Measurements from ENCODE around the gene SH3GL1. TPM values are rescaled to one million over a fixed set of nuclear protein-coding genes. Genes with fewer than 3 reads are reported as not detected.

Gene SH3GL1
- total and polyA plus RNA-seq, 2 donors: 15.4 to 40.6 TPM

- Histone ChIP-seq H3K27ac (ENCODE audit: low read depth in 1 of 2, low read length in 1 of 2) (no peak overlapping the region), H3K4me3 (ENCODE audit: low read length in 2 of 2) (no peak overlapping the region), H3K4me1 (ENCODE audit: control insufficient read depth in 2 of 2, insufficient read depth in 2 of 2, low read length in 2 of 2) (no peaks in the 10 kb centered on the region), H3K9me3 (ENCODE audit: control insufficient read depth in 2 of 2, insufficient read depth in 1 of 2, low read length in 1 of 2) (no peaks in the 10 kb centered on the region), H3K36me3 (ENCODE audit: control insufficient read depth in 2 of 2, insufficient read depth in 2 of 2, low read length in 1 of 2) (peaks cover 49 to 74% of the 10 kb centered on the region in 2 donors), H3K27me3 (ENCODE audit: control insufficient read depth in 2 of 2, insufficient read depth in 1 of 2, low read length in 1 of 2) (no peaks in the 10 kb centered on the region)
- 98% methylated on average over 6 of the region's 6 CpGs for WGBS
- no peak for DNase-seq (ENCODE audit: low read depth in 6 of 9, low spot score in 9 of 9)
Measured at GRCh38 chr19:4425537-4425936, 25.2 kb upstream of the SH3GL1 start.

GRCh38 chr19:4423416-4424126 lies 23.2 kb upstream of the SH3GL1 start:
- no peak for DNase-seq (ENCODE audit: low read depth in 6 of 9, low spot score in 9 of 9)
- Histone ChIP-seq H3K4me3 (ENCODE audit: low read length in 2 of 2) (no peak overlapping the region), H3K27ac (ENCODE audit: low read depth in 1 of 2, low read length in 1 of 2) (no peak overlapping the region), H3K36me3 (ENCODE audit: control insufficient read depth in 2 of 2, insufficient read depth in 2 of 2, low read length in 1 of 2) (peaks cover 39 to 70% of the 10 kb centered on the region in 2 donors), H3K27me3 (ENCODE audit: control insufficient read depth in 2 of 2, insufficient read depth in 1 of 2, low read length in 1 of 2) (no peaks in the 10 kb centered on the region), H3K4me1 (ENCODE audit: control insufficient read depth in 2 of 2, insufficient read depth in 2 of 2, low read length in 2 of 2) (no peaks in the 10 kb centered on the region), H3K9me3 (ENCODE audit: control insufficient read depth in 2 of 2, insufficient read depth in 1 of 2, low read length in 1 of 2) (no peaks in the 10 kb centered on the region)
- WGBS: 92% methylated on average over 16 of the region's 16 CpGs

- Histone ChIP-seq H3K4me3 (ENCODE audit: low read length in 2 of 2) (no peak overlapping the region), H3K36me3 (ENCODE audit: control insufficient read depth in 2 of 2, insufficient read depth in 2 of 2, low read length in 1 of 2) (peaks cover 38 to 68% of the 10 kb centered on the region in 2 donors), H3K9me3 (ENCODE audit: control insufficient read depth in 2 of 2, insufficient read depth in 1 of 2, low read length in 1 of 2) (no peaks in the 10 kb centered on the region), H3K27me3 (ENCODE audit: control insufficient read depth in 2 of 2, insufficient read depth in 1 of 2, low read length in 1 of 2) (no peaks in the 10 kb centered on the region), H3K27ac (ENCODE audit: low read depth in 1 of 2, low read length in 1 of 2) (no peak overlapping the region), H3K4me1 (ENCODE audit: control insufficient read depth in 2 of 2, insufficient read depth in 2 of 2, low read length in 2 of 2) (no peaks in the 10 kb centered on the region)
- DNase-seq (ENCODE audit: low read depth in 6 of 9, low spot score in 9 of 9): no peak
- 98% methylated on average over 9 of the region's 9 CpGs for WGBS
Measured at GRCh38 chr19:4416268-4416667, 15.9 kb upstream of the SH3GL1 start.

GRCh38 chr19:4415352-4415751 lies 15.0 kb upstream of the SH3GL1 start:
- H3K36me3 ChIP-seq (ENCODE audit: control insufficient read depth in 2 of 2, insufficient read depth in 2 of 2, low read length in 1 of 2): peaks cover 36 to 65% of the 10 kb centered on the region in 2 donors
- no peak for DNase-seq (ENCODE audit: low read depth in 6 of 9, low spot score in 9 of 9)
- H3K27ac ChIP-seq (ENCODE audit: low read depth in 1 of 2, low read length in 1 of 2): no peak overlapping the region
- WGBS: 91% methylated on average over 10 of the region's 10 CpGs
- no peaks in the 10 kb centered on the region for H3K27me3 ChIP-seq (ENCODE audit: control insufficient read depth in 2 of 2, insufficient read depth in 1 of 2, low read length in 1 of 2)
- no peak overlapping the region for H3K4me3 ChIP-seq (ENCODE audit: low read length in 2 of 2)
- H3K4me1 ChIP-seq (ENCODE audit: control insufficient read depth in 2 of 2, insufficient read depth in 2 of 2, low read length in 2 of 2): no peaks in the 10 kb centered on the region
- no peaks in the 10 kb centered on the region for H3K9me3 ChIP-seq (ENCODE audit: control insufficient read depth in 2 of 2, insufficient read depth in 1 of 2, low read length in 1 of 2)

GRCh38 chr19:4414800-4415321 lies 14.5 kb upstream of the SH3GL1 start:
- DNase-seq (ENCODE audit: low read depth in 6 of 9, low spot score in 9 of 9): no peak
- H3K36me3 ChIP-seq (ENCODE audit: control insufficient read depth in 2 of 2, insufficient read depth in 2 of 2, low read length in 1 of 2): peaks cover 35 to 67% of the 10 kb centered on the region in 2 donors
- H3K4me3 ChIP-seq (ENCODE audit: low read length in 2 of 2): no peak overlapping the region
- H3K4me1 ChIP-seq (ENCODE audit: control insufficient read depth in 2 of 2, insufficient read depth in 2 of 2, low read length in 2 of 2): no peaks in the 10 kb centered on the region
- WGBS: 93% methylated on average over 9 of the region's 9 CpGs
- H3K27me3 ChIP-seq (ENCODE audit: control insufficient read depth in 2 of 2, insufficient read depth in 1 of 2, low read length in 1 of 2): no peaks in the 10 kb centered on the region
- no peak overlapping the region for H3K27ac ChIP-seq (ENCODE audit: low read depth in 1 of 2, low read length in 1 of 2)
- H3K9me3 ChIP-seq (ENCODE audit: control insufficient read depth in 2 of 2, insufficient read depth in 1 of 2, low read length in 1 of 2): no peaks in the 10 kb centered on the region

GRCh38 chr19:4414144-4414799 lies 13.9 kb upstream of the SH3GL1 start:
- no peaks in the 10 kb centered on the region for H3K27me3 ChIP-seq (ENCODE audit: control insufficient read depth in 2 of 2, insufficient read depth in 1 of 2, low read length in 1 of 2)
- peaks cover 39 to 67% of the 10 kb centered on the region in 2 donors for H3K36me3 ChIP-seq (ENCODE audit: control insufficient read depth in 2 of 2, insufficient read depth in 2 of 2, low read length in 1 of 2)
- WGBS: 97% methylated on average over 7 of the region's 7 CpGs
- no peak overlapping the region for H3K4me3 ChIP-seq (ENCODE audit: low read length in 2 of 2)
- no peaks in the 10 kb centered on the region for H3K4me1 ChIP-seq (ENCODE audit: control insufficient read depth in 2 of 2, insufficient read depth in 2 of 2, low read length in 2 of 2)
- no peak for DNase-seq (ENCODE audit: low read depth in 6 of 9, low spot score in 9 of 9)
- H3K9me3 ChIP-seq (ENCODE audit: control insufficient read depth in 2 of 2, insufficient read depth in 1 of 2, low read length in 1 of 2): no peaks in the 10 kb centered on the region
- no peak overlapping the region for H3K27ac ChIP-seq (ENCODE audit: low read depth in 1 of 2, low read length in 1 of 2)

GRCh38 chr19:4413588-4413987 lies 13.2 kb upstream of the SH3GL1 start:
- no peaks in the 10 kb centered on the region for H3K9me3 ChIP-seq (ENCODE audit: control insufficient read depth in 2 of 2, insufficient read depth in 1 of 2, low read length in 1 of 2)
- no peak overlapping the region for H3K4me3 ChIP-seq (ENCODE audit: low read length in 2 of 2)
- no peaks in the 10 kb centered on the region for H3K27me3 ChIP-seq (ENCODE audit: control insufficient read depth in 2 of 2, insufficient read depth in 1 of 2, low read length in 1 of 2)
- peaks cover 41 to 70% of the 10 kb centered on the region in 2 donors for H3K36me3 ChIP-seq (ENCODE audit: control insufficient read depth in 2 of 2, insufficient read depth in 2 of 2, low read length in 1 of 2)
- no peaks in the 10 kb centered on the region for H3K4me1 ChIP-seq (ENCODE audit: control insufficient read depth in 2 of 2, insufficient read depth in 2 of 2, low read length in 2 of 2)
- H3K27ac ChIP-seq (ENCODE audit: low read depth in 1 of 2, low read length in 1 of 2): no peak overlapping the region
- 100% methylated on average over 3 of the region's 3 CpGs for WGBS
- no peak for DNase-seq (ENCODE audit: low read depth in 6 of 9, low spot score in 9 of 9)

- no peaks in the 10 kb centered on the region for H3K4me1 ChIP-seq (ENCODE audit: control insufficient read depth in 2 of 2, insufficient read depth in 2 of 2, low read length in 2 of 2)
- no peaks in the 10 kb centered on the region for H3K27me3 ChIP-seq (ENCODE audit: control insufficient read depth in 2 of 2, insufficient read depth in 1 of 2, low read length in 1 of 2)
- 98% methylated on average over 23 of the region's 23 CpGs for WGBS
- H3K4me3 ChIP-seq (ENCODE audit: low read length in 2 of 2): no peak overlapping the region
- no peaks in the 10 kb centered on the region for H3K9me3 ChIP-seq (ENCODE audit: control insufficient read depth in 2 of 2, insufficient read depth in 1 of 2, low read length in 1 of 2)
- H3K27ac ChIP-seq (ENCODE audit: low read depth in 1 of 2, low read length in 1 of 2): no peak overlapping the region
- H3K36me3 ChIP-seq (ENCODE audit: control insufficient read depth in 2 of 2, insufficient read depth in 2 of 2, low read length in 1 of 2): peaks cover 30 to 63% of the 10 kb centered on the region in 2 donors
- no peak for DNase-seq (ENCODE audit: low read depth in 6 of 9, low spot score in 9 of 9)
Measured at GRCh38 chr19:4409123-4409933, 9.0 kb upstream of the SH3GL1 start.

- WGBS: 96% methylated on average over 7 of the region's 7 CpGs
- Histone ChIP-seq H3K27ac (ENCODE audit: low read depth in 1 of 2, low read length in 1 of 2) (no peak overlapping the region), H3K4me1 (ENCODE audit: control insufficient read depth in 2 of 2, insufficient read depth in 2 of 2, low read length in 2 of 2) (peaks cover 9 to 13% of the 10 kb centered on the region in 2 donors), H3K9me3 (ENCODE audit: control insufficient read depth in 2 of 2, insufficient read depth in 1 of 2, low read length in 1 of 2) (no peaks in the 10 kb centered on the region), H3K4me3 (ENCODE audit: low read length in 2 of 2) (no peak overlapping the region), H3K36me3 (ENCODE audit: control insufficient read depth in 2 of 2, insufficient read depth in 2 of 2, low read length in 1 of 2) (peaks cover 19 to 39% of the 10 kb centered on the region in 2 donors), H3K27me3 (ENCODE audit: control insufficient read depth in 2 of 2, insufficient read depth in 1 of 2, low read length in 1 of 2) (no peaks in the 10 kb centered on the region)
- DNase-seq (ENCODE audit: low read depth in 6 of 9, low spot score in 9 of 9): no peak
Measured at GRCh38 chr19:4406626-4407025, 6.3 kb upstream of the SH3GL1 start.
